Body of pancreas (tissue), 4 donors: ENCODE measurements around the gene ADGRD2.

Experiments used
- CTCF ChIP-seq, 7 experiments: fragments of 450-650 bp in 4 of 7; fragments of 200-600 bp in 3 of 7; sonication (generic) in 3 of 7; IDR thresholded peaks; one replicate each; pipeline ENCODE4 v1.5.1; 2016 to 2019; ENCODE audit warnings: antibody characterized with exemption in 7 of 7
- POLR2A ChIP-seq, 3 donors: fragments of 450-650 bp; IDR thresholded peaks; one replicate each; pipeline ENCODE4 v1.6.1; 2016; ENCODE audit warnings: antibody characterized with exemption in 3 of 3, mild to moderate bottlenecking in 2 of 3

- TF ChIP-seq POLR2A (IDR thresholded peaks at IDR 0.05) (no peak), CTCF (IDR thresholded peaks at IDR 0.05) (no peak)
These were observed 38.0 kb upstream of the ADGRD2 start for GRCh38 chr9:124412228-124412575.
